ENCODE results near the gene CHMP4B.

- TF ChIP-seq, protein P1, sequence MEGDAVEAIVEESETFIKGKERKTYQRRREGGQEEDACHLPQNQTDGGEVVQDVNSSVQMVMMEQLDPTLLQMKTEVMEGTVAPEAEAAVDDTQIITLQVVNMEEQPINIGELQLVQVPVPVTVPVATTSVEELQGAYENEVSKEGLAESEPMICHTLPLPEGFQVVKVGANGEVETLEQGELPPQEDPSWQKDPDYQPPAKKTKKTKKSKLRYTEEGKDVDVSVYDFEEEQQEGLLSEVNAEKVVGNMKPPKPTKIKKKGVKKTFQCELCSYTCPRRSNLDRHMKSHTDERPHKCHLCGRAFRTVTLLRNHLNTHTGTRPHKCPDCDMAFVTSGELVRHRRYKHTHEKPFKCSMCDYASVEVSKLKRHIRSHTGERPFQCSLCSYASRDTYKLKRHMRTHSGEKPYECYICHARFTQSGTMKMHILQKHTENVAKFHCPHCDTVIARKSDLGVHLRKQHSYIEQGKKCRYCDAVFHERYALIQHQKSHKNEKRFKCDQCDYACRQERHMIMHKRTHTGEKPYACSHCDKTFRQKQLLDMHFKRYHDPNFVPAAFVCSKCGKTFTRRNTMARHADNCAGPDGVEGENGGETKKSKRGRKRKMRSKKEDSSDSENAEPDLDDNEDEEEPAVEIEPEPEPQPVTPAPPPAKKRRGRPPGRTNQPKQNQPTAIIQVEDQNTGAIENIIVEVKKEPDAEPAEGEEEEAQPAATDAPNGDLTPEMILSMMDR (IDR thresholded peaks at IDR 0.05): no peak
- no peak for TF ChIP-seq POLR2AphosphoS5 (IDR thresholded peaks at IDR 0.05; ENCODE audit: low read depth, low read length)
- TF ChIP-seq, protein P2, sequence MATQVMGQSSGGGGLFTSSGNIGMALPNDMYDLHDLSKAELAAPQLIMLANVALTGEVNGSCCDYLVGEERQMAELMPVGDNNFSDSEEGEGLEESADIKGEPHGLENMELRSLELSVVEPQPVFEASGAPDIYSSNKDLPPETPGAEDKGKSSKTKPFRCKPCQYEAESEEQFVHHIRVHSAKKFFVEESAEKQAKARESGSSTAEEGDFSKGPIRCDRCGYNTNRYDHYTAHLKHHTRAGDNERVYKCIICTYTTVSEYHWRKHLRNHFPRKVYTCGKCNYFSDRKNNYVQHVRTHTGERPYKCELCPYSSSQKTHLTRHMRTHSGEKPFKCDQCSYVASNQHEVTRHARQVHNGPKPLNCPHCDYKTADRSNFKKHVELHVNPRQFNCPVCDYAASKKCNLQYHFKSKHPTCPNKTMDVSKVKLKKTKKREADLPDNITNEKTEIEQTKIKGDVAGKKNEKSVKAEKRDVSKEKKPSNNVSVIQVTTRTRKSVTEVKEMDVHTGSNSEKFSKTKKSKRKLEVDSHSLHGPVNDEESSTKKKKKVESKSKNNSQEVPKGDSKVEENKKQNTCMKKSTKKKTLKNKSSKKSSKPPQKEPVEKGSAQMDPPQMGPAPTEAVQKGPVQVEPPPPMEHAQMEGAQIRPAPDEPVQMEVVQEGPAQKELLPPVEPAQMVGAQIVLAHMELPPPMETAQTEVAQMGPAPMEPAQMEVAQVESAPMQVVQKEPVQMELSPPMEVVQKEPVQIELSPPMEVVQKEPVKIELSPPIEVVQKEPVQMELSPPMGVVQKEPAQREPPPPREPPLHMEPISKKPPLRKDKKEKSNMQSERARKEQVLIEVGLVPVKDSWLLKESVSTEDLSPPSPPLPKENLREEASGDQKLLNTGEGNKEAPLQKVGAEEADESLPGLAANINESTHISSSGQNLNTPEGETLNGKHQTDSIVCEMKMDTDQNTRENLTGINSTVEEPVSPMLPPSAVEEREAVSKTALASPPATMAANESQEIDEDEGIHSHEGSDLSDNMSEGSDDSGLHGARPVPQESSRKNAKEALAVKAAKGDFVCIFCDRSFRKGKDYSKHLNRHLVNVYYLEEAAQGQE (IDR thresholded peaks at IDR 0.05; ENCODE audit: low read depth, low read length): no peak
- no peak for TF ChIP-seq SIN3A (IDR thresholded peaks at IDR 0.05; ENCODE audit: borderline replicate concordance, low read depth, low read length)
- TF ChIP-seq RCOR1 (IDR thresholded peaks at IDR 0.05; ENCODE audit: low read length): no peak
- TF ChIP-seq MXI1 (IDR thresholded peaks at IDR 0.05; ENCODE audit: low read depth, low read length): no peak
- TF ChIP-seq CHD2 (IDR thresholded peaks at IDR 0.05; ENCODE audit: low read length, partially characterized antibody): no peak
- TF ChIP-seq EZH2phosphoT487 (IDR thresholded peaks at IDR 0.05; ENCODE audit: borderline replicate concordance, low read depth): no peak
- TF ChIP-seq, protein P3, sequence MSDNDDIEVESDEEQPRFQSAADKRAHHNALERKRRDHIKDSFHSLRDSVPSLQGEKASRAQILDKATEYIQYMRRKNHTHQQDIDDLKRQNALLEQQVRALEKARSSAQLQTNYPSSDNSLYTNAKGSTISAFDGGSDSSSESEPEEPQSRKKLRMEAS (IDR thresholded peaks at IDR 0.05; ENCODE audit: low read depth): no peak
- no peak for TF ChIP-seq RFX5 (IDR thresholded peaks at IDR 0.05; ENCODE audit: low read length)
- TF ChIP-seq RAD21 (IDR thresholded peaks at IDR 0.05; ENCODE audit: low read length): no peak
Observed at GRCh38 chr20:33851842-33852466, 40.8 kb downstream of the CHMP4B start.

Data from SK-N-SH (cell line).